Stomach (tissue), 9 donors: ENCODE results near the gene MED31. TPM values are rescaled to one million over a fixed set of nuclear protein-coding genes. Genes with fewer than 3 reads are reported as not detected.
A peak's percentile ranks its signal among the peaks of the same experiment; 100 is the strongest.

ENCODE experiments used
- DNase-seq, 2 donors: peaks; one replicate each; pipeline versions ENCODE4 v3.0.0 to v3.0.0-alpha.2; 2013 to 2019
- H3K27ac ChIP-seq, 5 donors: fragments of 200-600 bp in 4 of 5; sonication (generic) in 4 of 5; one replicate each; pipeline ENCODE4 v1.5.1; 2013 to 2019; ENCODE audit warnings: mild to moderate bottlenecking in 1 of 5, moderate library complexity in 1 of 5
- H3K27me3 ChIP-seq, 3 donors: fragments of 200-600 bp; sonication (generic); one replicate each; pipeline ENCODE4 v1.5.1; 2017 to 2019; ENCODE audit warnings: mixed run types in 1 of 3
- H3K36me3 ChIP-seq, 4 donors: fragments of 200-600 bp; sonication (generic); 1 replicate in 3 of 4; 2 replicates in 1 of 4; pipeline ENCODE4 v1.5.1; 2016 to 2019
- H3K4me1 ChIP-seq, 4 donors: fragments of 200-600 bp; sonication (generic); one replicate each; pipeline ENCODE4 v1.5.1; 2016 to 2019
- H3K4me3 ChIP-seq, 4 donors: fragments of 200-600 bp; sonication (generic) in 3 of 4; one replicate each; pipeline ENCODE4 v1.5.1; 2016 to 2019; ENCODE audit warnings: mild to moderate bottlenecking in 1 of 4
- H3K9me3 ChIP-seq, 4 donors: fragments of 200-600 bp; sonication (generic); one replicate each; pipeline ENCODE4 v1.5.1; 2016 to 2019
- CTCF ChIP-seq, 7 experiments: fragments of 450-650 bp in 4 of 7; fragments of 200-600 bp in 3 of 7; sonication (generic) in 3 of 7; IDR thresholded peaks; one replicate each; pipeline ENCODE4 v1.5.1; 2016 to 2019; ENCODE audit warnings: antibody characterized with exemption in 7 of 7, control low read depth in 2 of 7, mild to moderate bottlenecking in 1 of 7
- EP300 ChIP-seq: sonication (generic); formaldehyde crosslinking; IDR thresholded peaks from one replicate; pipeline ENCODE4 v1.6.1; 2017; ENCODE audit warnings: antibody characterized with exemption
- POLR2A ChIP-seq, 4 donors: fragments of 450-650 bp; IDR thresholded peaks; one replicate each; pipeline ENCODE4 v1.6.1; 2016; ENCODE audit warnings: antibody characterized with exemption in 4 of 4, control low read depth in 2 of 4, mild to moderate bottlenecking in 1 of 4, moderate library complexity in 1 of 4
- POLR2AphosphoS5 ChIP-seq, 3 donors: sonication (generic); formaldehyde crosslinking; IDR thresholded peaks; one replicate each; pipeline ENCODE4 v1.6.1; 2016; ENCODE audit warnings: antibody characterized with exemption in 3 of 3
- WGBS, 5 donors: extraction: QIAGEN DNeasy Blood & Tissue Kit in 3 of 5; methylation state at CpG; one replicate each; pipeline versions ENCODE4 v1.1.5 to v1.1.7; 2013 to 2018; 5-methylcytosine and 5-hydroxymethylcytosine counted together
- intact Hi-C: fragments of 100-400 bp; cut with DNase I; formaldehyde crosslinking; loops from one replicate; pipeline ENCODE4 v1.15.1; 2023; ENCODE audit warnings: low total_unique reads
- polyA plus RNA-seq, 3 donors: library from polyadenylated mRNA; stranded (reverse); fragments of 200-250 nt; gene quantifications; one replicate each; pipeline ENCODE4 v1.2.3, GENCODE V29; 2013
- total RNA-seq, 5 donors: library from RNA; depleted of rRNA; stranded (reverse); fragments of >200 nt; gene quantifications; one replicate each; pipeline versions ENCODE4 v1.1.0 to v1.2.3, GENCODE V29; 2014 to 2016
- donor health status: healthy with polysubstance abuse.
- donor health status: Bipolar disorder and iron deficiency.
- donor health status: healthy.

MED31 gene
- total and polyA plus RNA-seq, 8 donors, result 1.4 to 28.4 (median 12.7) TPM; not detected in 1

- Histone ChIP-seq H3K27me3 (peaks cover 7 to 61% (median 26%) of the 10 kb centered on the region in 3 donors), H3K27ac (no peak overlapping the region), H3K9me3 (peaks cover 0 to 6% (median 0%) of the 10 kb centered on the region in 4 donors), H3K36me3 (no peaks in the 10 kb centered on the region), H3K4me1 (peaks cover 14 to 56% (median 41%) of the 10 kb centered on the region in 4 donors), H3K4me3 (peak overlapping the region in 2 of 4 donors; percentile 16 to 20)
- peak; percentile 52 to 54 for DNase-seq
- no peak for TF ChIP-seq CTCF (IDR thresholded peaks at IDR 0.05)
- TF ChIP-seq POLR2A (IDR thresholded peaks at IDR 0.05), result no peak
- TF ChIP-seq POLR2AphosphoS5 (IDR thresholded peaks at IDR 0.05), result no peak
- no peak for TF ChIP-seq EP300
- 12 to 53% (median 34%) methylated on average over 41 to 46 of the region's 46 CpGs for WGBS, 5 donors
- intact Hi-C loops, result no loop called here
Observed at GRCh38 chr17:6654841-6655731, 3.7 kb upstream of the MED31 start.

DNA sequence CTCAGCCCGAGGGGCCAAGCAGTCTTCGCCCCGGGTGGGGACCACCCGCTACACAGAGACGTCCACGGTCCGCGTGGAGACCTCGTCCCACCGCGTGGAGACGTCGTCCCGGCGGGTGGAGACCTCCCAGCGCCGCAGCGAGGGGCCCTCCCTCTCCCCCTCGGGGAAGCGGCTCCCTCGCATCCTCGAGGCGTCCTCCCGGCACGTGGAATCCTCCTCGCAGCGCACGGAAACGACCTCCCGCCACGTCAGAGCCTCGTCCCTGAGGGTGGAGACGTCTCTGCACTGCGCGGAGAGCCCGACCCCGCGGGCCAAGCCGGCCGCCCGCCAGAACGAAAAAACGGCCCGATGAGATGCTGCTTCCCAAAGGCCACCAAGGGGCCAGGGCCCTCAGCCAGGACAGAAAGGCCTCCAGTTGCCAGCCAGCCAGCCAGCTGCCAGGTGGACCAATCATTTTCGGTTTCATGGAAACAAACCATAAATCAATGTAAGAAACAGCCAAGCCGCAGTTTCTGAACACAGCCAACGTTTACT, 581 bp upstream of the MED31 start:
- 3 to 11% (median 5%) methylated on average over 3 to 47 of the region's 47 CpGs for WGBS, 5 donors
- H3K9me3 ChIP-seq, result peaks cover 0 to 6% (median 0%) of the 10 kb centered on the region in 4 donors
- intact Hi-C loops, result no loop called here
- H3K27ac ChIP-seq, result peak overlapping the region; percentile 81 to 91 (median 83)
- DNase-seq, result peak; percentile 66 to 81
- peaks cover 20 to 80% (median 59%) of the 10 kb centered on the region in 4 donors for H3K4me1 ChIP-seq
- no peak for TF ChIP-seq EP300
- no peak for TF ChIP-seq POLR2A (IDR thresholded peaks at IDR 0.05)
- TF ChIP-seq POLR2AphosphoS5 (IDR thresholded peaks at IDR 0.05), result peak in 1 of 3 donors; percentile 18
- TF ChIP-seq CTCF (IDR thresholded peaks at IDR 0.05), result no peak
- peaks cover 7 to 27% (median 21%) of the 10 kb centered on the region in 4 donors for H3K36me3 ChIP-seq
- H3K4me3 ChIP-seq, result peak overlapping the region; percentile 57 to 83 (median 62)
- H3K27me3 ChIP-seq, result peaks cover 7 to 36% (median 18%) of the 10 kb centered on the region in 3 donors

DNA sequence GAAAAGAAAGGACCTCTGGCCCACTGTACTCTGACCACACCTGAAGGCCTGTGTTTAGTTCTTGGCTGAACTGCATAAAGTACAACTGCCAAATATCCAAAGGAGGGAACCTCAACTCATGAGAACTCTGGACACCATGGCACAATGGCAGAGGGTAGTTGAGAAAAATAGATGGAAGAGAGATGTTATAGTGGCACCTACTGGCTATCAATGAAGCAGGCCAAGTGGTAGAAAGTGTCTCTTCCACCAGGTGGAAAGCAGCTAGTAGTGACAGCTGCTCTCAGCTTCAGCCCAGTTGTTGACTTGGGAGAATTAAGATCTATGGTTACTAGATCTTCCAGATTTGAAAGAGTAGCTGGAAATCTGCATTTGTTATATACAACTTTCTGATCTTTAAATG, 3.2 kb downstream of the MED31 start:
- H3K27me3 ChIP-seq, result no peaks in the 10 kb centered on the region
- no peak for TF ChIP-seq POLR2A (IDR thresholded peaks at IDR 0.05)
- TF ChIP-seq POLR2AphosphoS5 (IDR thresholded peaks at IDR 0.05), result no peak
- TF ChIP-seq CTCF (IDR thresholded peaks at IDR 0.05), result no peak
- no peak for TF ChIP-seq EP300
- no peak overlapping the region for H3K27ac ChIP-seq
- peaks cover 20 to 67% (median 48%) of the 10 kb centered on the region in 4 donors for H3K4me1 ChIP-seq
- intact Hi-C loops, result no loop called here
- peaks cover 10 to 65% (median 58%) of the 10 kb centered on the region in 4 donors for H3K36me3 ChIP-seq
- no peak for DNase-seq
- H3K9me3 ChIP-seq, result no peaks in the 10 kb centered on the region
- H3K4me3 ChIP-seq, result no peak overlapping the region

DNA sequence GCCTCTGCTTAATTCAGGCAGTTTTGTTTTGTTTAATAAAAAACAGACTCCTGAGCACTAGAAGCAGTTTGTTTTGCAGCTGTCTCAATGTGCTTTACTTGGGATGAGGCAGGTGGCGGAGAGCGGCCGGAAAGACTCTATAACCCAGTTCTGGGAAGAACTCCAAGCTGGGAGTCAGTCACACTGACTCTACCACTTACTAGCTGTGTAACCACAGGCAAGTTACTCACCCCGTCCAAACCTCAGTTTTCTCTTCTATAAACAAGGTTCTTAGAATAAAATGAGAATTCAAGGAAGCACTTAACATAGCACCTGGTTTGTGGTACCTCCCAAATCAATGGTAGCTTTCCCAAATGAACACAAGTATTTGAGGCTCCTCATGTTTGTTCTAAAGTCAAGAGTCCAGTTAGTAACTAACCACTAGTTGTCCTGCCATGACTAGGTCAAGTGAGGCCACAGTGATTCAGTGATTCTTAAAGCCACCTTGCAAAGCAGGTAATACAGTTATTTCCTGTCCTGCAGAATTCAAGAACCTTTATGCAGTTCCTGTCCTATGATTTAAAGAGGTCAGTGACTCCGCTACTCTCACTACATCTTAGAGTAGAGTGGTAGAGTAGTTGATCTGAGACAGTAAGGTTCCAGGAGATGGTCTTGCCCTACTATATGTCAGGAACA, 7.8 kb downstream of the MED31 start:
- Histone ChIP-seq H3K27ac (no peak overlapping the region), H3K36me3 (peaks cover 13 to 60% (median 56%) of the 10 kb centered on the region in 4 donors), H3K4me3 (no peak overlapping the region), H3K27me3 (no peaks in the 10 kb centered on the region), H3K4me1 (peaks cover 21 to 59% (median 49%) of the 10 kb centered on the region in 4 donors), H3K9me3 (no peaks in the 10 kb centered on the region)
- no peak for TF ChIP-seq EP300
- no peak for TF ChIP-seq POLR2AphosphoS5 (IDR thresholded peaks at IDR 0.05)
- TF ChIP-seq POLR2A (IDR thresholded peaks at IDR 0.05), result no peak
- no peak for TF ChIP-seq CTCF (IDR thresholded peaks at IDR 0.05)
- no peak for DNase-seq
- intact Hi-C loops, result no loop called here
- WGBS, 5 donors, result 56 to 80% (median 77%) methylated on average over 5 of the region's 5 CpGs
